RCC 7860 (cell line): ENCODE data around the gene ETV3.

ENCODE experiments used
- DNase-seq: peaks from one replicate; pipeline ENCODE4 v3.0.0-alpha.2; 2015; ENCODE audit warnings: low spot score
- FAIRE-seq: peaks from 2 replicates; lab custom pipeline; 2012; peaks lifted over from hg19 to GRCh38; lab: Jason Lieb, UNC

The ETV3 gene

DNA sequence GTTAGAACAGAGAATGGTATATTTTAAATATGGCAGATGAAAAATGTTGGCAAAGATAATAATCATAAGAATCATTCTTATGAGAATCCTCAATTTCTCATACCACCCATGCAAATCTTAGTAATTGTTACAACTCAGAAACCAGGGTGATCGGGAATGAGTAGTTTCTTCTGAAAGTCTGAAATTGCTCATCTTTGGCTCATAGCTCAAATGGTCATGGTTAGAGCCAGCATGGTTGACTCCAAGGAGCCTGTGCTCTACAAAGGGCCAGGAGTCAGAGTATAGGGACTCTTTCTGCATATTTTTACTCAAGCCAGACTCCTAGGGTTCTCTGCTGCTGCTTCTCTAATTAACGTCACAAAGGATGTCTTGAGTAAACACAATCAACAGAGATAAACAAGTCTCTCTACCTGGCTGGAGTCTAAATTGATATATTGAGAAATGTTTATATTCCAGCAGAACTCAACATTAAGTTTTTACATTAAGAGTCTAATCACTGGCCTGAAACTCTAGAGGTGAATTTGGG lies 1.9 kb upstream of the ETV3 start:
- no peak for FAIRE-seq
- DNase-seq: no peak

DNA sequence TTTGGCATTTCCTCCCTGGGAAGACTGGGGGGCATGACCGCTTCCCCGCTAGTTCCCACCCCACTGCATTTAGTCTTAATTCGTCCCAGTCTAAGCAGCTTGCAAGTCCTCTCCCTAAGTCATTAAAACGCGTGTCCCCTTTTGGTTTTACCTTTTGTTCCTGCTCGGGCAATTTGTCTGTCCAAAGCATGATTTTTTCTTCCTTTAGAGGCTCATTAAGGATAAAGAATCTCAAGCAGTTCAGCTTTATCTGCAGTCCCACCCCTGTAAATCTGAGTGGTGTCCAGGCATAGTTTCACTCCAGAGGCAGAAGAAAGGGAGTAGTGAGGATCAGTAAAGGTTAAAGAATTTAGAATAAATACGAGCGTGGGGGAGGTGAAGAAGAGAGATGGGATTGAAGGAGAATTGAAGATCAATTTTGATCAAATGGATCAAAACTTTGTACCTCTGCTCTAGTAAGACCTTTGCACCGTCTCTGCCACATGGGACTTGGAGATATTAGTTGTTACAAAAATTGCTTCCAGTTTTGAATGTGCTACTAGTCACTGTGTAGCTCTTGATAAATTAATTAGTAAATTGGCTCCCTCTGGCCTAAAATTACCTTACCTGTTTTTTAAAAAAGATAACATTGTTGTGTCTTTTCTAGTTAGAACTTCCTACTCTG lies 989 bp upstream of the ETV3 start:
- DNase-seq: no peak
- no peak for FAIRE-seq

DNA sequence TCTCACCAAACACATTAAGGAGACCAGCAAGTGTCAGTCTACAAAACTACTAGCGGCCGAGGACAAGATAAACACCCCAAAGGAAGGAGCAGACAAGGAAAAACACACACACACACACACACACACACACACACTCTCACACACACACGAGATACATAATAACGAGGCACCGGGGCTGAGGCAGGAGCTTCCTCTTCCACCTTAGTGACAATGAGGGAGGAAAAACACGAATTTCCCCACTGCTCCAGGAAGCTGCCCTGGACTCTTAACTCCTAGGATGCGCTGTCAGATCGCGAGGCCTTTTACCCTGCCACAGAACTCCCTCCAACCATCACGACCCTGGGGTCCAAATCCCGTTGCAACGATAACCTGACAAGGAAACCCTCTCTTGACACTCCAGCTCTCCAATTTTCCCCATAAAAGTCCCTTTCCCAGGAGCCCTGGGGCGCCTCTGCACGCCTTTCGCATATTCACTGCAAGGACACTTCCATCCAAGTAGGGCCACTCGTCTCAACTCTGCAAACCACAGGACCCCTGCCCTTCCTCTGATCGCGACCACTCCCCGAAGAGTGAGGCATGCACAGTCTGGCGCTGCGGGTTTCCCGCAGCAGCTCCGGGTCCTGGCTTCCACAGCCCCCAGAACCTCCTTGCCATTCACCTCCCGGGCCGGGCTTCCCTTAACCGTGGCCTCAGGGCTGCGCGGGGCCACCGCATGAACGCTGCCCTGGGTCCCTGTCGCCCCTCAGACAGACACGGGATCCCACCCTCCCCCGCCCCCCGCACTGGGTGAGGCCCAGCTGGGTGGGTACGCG lies 581 bp downstream of the ETV3 start:
- FAIRE-seq (no peak), DNase-seq (no peak)

DNA sequence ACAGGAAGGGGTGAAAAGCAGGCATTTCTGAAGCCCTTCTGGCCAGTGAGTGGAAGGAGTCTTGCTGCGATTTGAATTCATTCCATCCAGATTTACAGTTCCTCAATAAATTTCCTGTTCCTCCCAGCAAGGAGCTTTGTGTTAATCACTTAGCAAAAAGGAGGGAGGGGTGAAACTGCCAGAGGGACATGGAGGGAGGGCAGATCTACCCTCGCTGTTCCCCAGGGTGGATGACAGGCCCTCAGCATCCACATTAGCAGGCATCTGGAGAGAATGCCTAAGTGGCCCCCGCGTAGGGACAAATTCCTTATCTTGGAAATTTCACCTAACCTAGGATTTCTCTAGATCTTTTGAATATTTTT lies 1.2 kb downstream of the ETV3 start:
- FAIRE-seq (no peak), DNase-seq (no peak)

DNA sequence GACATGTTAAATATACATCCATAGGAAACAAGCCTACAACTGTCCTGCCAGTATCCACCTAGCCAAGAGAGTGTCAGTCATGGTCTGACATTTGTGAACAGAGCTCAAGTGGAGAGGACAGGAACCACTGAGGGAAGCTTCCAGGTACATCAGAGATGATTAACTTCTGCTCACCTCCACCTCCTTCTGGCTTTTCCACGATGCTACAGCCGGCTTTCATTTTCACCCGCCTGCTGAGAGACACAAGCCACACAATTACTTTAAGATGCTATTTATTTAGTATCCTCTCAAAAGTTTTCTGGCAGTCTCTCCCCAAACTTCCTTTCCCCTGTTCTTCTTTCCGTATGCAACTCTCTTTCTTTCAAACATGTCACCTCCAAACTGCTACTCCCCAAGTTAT lies 2.1 kb downstream of the ETV3 start:
- DNase-seq: no peak
- no peak for FAIRE-seq

DNA sequence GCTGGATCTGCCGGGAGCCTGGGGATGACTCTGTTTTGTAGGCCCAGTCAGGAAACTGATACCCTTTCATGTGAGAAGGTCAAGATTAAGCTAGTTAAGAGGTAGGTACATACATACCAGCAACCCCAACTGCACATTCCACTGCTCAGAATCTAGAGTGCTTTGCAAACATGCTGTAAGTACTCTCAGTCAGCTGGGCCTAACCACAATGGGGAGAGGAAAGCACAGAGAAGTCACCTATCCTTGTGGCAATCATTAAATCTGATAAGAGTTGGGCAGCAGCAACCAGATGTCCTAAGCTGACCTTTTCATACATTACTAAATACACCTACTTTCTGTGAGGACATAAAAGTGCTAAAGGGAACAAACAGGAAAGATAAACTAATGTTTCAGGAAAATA lies 2.5 kb downstream of the ETV3 start:
- FAIRE-seq: no peak
- no peak for DNase-seq

DNA sequence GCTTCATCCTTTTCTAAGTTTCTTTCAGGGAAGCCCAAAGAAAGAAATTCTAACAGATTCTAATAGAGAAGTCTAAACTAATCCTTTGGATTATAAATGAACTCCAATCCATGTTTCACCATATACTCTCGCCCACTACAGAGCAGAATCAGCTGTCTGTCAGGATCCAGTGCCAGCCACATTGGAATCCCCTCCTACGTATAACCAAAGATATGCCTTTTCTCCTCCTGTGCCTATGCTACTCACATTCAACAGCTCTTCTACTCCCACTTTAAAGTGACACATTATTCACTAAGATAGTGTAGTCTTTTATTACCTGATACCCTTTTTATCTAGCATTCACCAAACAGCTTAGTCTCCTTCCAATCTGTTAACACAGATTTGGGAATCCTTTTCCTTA lies 3.1 kb downstream of the ETV3 start:
- FAIRE-seq (no peak), DNase-seq (no peak)

DNA sequence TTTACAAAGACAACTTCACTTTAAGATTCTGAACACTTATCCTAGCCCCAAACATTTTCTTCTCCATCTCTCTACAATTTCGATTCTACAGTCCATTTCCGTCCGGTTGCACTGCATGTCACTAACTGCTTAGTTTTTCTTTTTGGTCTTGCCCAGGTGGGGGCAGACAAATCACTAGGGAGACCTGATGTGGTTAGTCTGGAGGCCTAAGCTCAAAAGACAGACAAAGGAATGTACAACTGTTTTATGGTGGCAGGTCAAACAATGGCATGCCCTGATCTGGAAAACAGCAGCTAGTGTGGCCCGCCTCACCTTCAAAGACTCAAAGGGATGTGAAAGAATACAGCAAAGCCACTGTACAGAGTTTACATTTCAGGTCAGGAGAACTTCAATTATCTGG lies 3.8 kb downstream of the ETV3 start:
- DNase-seq: no peak
- FAIRE-seq: no peak

DNA sequence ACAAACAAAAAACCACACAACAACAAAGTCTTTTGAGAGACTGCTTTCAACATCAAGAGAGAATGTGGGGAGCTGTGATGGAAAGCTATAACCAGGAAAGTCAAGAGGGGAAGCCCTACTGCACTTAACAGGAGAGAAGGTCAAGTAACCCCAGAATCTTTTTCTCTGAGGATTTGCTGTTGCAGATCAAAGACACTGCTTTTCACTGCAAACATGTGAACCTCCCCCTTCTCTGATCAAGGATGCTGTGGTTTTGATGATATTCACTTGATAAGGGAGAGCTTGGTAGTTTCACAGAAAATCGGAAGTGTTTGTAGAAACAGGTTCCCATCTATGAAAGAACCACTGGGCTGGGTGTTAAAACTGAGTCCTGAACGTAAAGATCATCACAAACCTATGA lies 4.8 kb downstream of the ETV3 start:
- FAIRE-seq (no peak), DNase-seq (no peak)

DNA sequence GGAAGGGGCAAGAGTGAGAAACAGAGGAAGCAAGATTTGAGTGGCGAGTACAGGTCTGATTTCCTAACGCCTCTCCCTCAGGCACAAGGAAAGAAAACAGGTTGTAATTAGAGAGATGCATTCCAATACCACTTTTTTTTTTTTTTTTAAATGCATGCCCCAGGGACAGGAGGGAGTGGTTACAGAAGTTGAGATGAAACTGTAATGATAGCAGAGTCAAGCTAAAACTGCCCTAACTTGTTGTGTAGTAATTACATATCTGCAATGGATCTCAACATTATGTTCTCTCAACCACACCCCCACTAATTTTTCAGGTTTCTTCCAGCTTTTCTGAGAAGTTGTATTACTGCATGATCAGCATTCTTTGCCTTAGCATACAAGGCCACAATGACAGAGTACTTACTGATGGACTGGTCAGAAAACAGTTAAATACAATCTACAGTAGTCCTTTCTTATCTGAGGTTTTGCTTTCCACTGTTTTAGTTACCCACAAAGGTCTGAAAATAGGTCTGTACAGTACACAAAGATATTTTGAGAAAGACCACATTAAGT lies 5.5 kb downstream of the ETV3 start:
- no peak for DNase-seq
- no peak for FAIRE-seq

DNA sequence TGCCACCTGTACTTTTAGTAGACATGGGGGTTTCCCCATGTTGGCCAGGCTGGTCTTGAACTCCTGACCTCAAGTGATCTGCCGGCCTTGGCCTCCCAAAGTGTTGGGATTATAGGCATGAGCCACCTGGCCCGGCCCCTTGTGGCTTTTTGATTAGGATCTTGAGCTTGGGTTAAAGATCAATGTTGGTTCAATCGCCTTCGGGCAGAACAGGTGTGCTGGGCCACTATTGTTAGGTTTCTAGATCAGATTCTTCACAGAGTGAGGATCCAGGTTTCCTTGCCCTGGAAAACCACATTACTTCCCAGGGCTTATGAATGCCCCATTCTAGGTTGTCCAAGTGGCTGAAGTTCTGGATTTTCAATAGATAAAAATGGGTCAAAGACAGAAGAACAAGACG lies 6.1 kb downstream of the ETV3 start:
- FAIRE-seq (no peak), DNase-seq (no peak)

DNA sequence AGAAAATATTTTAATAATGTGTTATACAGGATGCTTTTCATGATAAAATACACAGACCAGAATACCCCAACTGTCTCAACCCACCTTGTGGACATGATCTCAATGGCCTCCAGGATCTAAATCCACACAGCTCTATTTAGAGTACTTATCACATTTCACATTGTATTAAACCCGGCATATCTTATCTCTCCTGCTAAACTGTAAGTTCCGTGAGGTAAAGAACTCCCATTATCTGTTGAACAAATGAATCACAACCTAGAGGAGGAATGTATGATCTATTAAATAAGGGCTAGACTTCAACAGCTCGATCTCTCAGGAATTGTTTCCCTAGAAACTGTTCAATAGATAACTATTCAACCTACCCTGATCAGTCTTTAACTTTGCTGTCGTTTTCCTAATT lies 6.9 kb downstream of the ETV3 start:
- no peak for FAIRE-seq

DNA sequence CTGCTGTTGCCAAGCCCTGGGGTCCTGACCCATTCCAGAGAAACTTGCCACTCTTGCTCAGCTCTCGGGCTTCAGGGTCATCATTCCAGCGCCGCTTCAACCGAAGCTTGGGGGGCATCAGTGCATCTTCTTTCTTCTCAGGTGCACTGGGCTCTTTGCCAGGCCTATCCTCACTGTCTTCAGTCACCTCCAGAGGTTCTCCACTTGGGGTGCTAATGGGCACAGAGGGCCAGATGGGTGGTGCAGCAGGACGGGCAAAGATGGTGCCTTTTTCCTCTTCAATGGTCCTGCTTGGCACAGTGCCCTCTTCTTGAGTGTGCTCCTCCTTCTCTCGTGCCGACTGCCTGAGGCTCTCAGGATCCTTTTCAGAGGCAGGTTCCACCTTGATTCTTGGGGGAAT lies 13.3 kb downstream of the ETV3 start:
- DNase-seq (no peak), FAIRE-seq (no peak)

More for the DNA sequence above, 6.9 kb downstream of the ETV3 start:
- no peak for DNase-seq

DNA sequence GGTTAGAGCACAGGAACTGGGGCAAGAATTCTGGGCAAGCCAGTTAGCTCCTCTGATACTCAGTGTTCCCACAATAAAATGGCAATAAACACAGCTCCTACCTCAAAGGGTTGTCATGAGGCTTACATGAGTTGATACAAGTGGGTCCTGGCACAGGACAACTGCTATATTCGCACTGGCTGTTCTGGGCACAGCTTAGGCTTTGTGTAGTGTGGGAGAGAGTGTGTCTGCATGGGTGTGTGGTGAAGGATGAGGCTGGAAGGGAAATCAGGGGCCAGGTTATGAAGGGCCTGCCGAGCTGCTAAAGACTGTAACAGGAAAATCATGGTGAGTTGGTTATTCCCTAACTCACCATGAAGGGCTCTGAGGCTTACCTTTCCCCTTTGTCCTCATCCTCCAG lies 18.7 kb downstream of the ETV3 start:
- no peak for FAIRE-seq

DNA sequence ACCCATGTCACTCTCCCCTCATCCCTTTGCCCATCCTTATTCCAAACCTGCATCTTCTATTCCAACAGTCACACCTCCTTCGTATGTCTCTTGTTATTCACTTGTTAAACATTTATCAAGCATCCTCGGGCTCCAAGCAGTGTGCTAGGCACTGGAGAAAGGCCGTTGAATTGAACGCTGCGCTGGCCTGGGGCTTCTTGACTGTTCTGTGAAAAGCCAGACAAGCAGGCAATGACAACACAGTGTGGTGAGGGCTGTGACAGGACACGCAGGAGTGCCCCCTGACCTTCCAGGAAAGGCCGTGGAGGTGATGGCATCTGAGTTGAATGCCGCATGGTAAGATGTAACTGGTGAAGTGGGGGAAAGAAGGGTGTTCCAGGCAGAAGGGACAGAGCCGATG lies 19.2 kb downstream of the ETV3 start:
- no peak for FAIRE-seq
- DNase-seq: no peak

More for the DNA sequence above, 18.7 kb downstream of the ETV3 start:
- DNase-seq: no peak

DNA sequence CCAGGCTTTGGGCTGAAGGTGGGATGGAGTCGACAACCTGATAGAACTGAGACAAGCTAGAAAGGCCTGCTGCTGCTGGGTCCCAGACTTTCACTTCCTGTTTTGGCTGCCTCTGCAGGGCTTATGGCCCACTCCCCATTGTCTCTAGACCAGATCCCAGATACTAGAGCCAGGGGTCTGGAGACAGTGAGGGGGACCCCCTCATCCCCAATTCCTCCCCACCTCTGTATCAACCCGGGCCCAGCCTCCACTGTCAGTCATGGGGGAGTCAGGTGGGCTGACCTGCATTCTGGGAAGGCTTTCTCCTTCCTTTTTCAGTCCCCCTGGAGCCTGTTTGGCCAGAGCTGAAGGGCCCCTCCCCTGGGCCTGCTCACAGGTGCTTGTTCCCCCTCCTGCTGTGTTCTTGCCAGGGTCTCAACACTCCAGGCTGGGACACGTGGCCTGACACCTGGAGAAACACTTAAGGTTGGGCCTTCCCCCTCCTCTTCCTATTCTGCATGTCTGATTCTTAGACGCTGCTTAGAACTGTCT lies 20.6 kb downstream of the ETV3 start:
- DNase-seq: no peak
- FAIRE-seq: no peak

DNA sequence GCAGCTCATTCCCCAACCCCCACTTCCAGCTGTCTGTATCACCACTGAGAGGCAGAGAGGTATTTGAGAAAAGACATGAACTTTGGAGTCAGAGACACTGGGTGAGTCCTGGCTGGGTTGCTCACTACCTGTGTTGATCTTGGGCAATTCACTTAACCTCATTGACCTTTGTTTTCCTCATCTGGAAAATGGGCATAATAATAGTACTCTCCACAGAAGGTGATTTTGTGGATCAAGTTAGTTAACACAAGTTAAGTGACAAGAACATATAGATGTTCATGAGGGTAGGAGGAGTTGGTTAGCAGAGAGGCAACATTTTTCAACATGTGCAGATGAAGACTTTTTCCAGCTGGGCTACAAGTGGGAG lies 21.5 kb downstream of the ETV3 start:
- FAIRE-seq: no peak

DNA sequence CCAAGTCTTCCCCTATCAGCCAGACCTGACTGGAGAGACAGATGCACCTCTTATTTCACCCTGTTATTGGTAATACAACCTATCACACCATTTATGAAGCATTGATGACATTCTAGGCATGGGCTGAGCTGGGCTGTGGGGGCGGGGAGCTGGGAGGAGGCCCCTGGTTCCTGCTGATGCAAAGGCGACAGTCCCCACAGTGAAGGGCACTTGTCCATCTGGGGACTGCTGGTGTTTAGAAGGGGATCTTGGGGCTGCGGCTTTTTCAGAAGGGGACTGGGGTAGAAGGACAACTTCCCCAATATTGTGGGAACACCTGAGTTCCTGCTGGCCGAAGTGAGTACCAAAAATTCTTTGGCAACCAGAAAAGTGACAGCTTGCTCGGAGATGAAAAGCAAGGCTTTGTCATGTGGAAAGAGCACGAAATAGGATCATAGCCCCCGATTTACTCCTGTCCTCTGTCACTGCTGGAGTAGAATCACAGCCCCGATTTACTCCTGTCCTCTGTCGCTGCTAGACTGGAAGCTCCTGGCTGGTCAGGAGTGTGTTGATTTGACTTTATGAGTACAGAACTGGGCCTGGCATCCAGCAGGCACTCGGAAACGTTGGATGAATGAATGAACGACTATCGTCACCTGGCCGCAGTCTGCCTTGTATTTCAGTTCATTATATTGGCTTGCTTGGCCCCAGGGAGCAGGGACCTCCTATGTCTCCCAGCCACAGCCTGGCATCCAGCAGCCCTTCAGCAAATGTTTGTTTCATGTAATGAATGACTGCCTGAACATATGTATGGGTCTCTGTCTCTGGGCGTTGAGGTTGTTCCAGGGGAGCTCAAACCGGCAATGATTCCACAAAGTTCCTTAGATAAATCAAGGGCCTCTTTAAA lies 22.1 kb downstream of the ETV3 start:
- FAIRE-seq: no peak
- DNase-seq: no peak

More for the DNA sequence above, 21.5 kb downstream of the ETV3 start:
- no peak for DNase-seq

DNA sequence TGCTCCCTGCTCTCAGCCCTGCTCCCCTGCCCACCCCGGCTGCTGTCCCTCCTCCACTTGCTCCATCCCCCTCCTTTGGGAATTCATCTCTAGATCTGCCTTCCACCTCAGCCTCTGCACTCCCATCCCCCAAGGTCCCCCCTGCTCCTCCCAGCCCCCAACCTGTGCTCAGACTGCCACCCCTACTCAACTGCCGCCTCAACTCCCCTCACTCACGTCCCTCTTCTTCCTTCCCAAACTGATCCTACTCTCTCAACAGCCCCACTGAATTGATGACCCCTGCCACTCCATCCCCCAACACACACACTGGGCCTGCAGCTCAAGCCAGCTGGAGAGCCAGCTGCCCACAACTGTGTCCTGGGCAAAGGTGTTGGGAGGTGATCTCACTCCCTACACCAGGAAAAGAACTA lies 22.8 kb downstream of the ETV3 start:
- DNase-seq (no peak), FAIRE-seq (no peak)

DNA sequence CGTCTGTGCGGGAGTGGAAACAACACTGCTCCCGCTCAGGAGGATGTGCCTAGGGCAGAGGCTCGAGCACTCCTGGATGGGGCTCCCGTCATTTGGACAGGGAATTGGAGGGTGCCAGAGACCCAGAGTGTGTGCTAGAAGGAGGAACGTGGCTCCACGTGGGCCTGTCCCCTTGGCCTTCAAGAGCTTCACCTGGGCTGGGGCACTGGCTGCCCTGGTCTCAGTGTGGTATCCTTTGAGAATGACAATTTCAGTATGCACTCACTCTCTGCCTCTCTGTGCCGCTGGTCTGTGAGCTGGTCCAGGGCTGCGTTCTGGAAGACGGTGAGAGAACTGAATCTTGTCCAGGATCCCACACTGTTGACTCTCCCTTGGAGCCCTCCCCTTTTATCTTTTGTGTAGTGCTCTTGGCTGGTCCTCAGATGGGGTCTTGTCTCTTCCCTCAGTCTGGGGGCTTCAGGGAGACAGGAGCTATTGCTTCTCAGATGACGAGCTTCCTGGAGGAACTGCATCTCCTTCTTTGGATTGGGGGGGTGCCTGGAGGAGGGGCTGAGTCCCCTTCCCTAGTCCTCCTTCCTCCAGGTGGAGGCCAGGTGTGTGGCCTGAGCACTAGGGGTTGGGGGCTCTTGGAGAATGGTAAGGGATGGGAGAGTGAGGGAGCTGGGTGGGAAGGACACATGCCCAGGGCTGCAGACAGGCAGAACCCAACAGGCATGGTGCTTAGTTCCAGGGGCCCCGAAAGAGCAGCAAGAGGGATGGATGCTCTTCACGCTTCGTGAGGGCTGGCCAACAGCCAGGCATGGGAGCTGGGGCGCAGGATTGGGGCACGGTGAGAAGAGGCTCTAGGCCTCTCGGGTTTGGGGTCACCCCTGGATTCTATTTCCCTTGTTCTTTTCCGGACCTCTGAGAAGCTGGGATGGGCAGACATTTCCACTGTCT lies 23.7 kb downstream of the ETV3 start:
- DNase-seq: no peak
- FAIRE-seq: no peak
